Mesothelial cell of epicardium (in vitro differentiated cells): ENCODE measurements around the gene AP3B1. TPM values are rescaled to one million over a fixed set of nuclear protein-coding genes. Genes with fewer than 3 reads are reported as not detected.

Experiments used
- DNase-seq, 2 experiments: peaks; one replicate each; pipeline ENCODE4 v3.0.0; 2021; ENCODE audit warnings: low spot score in 2 of 2; ENCODE audit not compliant: unreplicated experiment in 2 of 2
- H3K27ac Mint-ChIP-seq: 2 replicates; pipeline ENCODE4 v1.8.0; 2021; ENCODE audit warnings: mixed read lengths
- H3K27me3 Mint-ChIP-seq: 2 replicates; pipeline ENCODE4 v1.8.0; 2021; ENCODE audit warnings: low read depth, mixed read lengths
- H3K36me3 Mint-ChIP-seq: 2 replicates; pipeline ENCODE4 v1.8.0; 2021; ENCODE audit warnings: mixed read lengths
- H3K4me1 Mint-ChIP-seq: 2 replicates; pipeline ENCODE4 v1.8.0; 2021; ENCODE audit warnings: mixed read lengths
- H3K4me3 Mint-ChIP-seq: 2 replicates; pipeline ENCODE4 v1.8.0; 2021; ENCODE audit warnings: mild to moderate bottlenecking, moderate library complexity, mixed read lengths
- H3K9me3 Mint-ChIP-seq: 2 replicates; pipeline ENCODE4 v1.8.0; 2021; ENCODE audit warnings: mixed read lengths
- total RNA-seq: library from RNA; stranded (reverse); gene quantifications from 3 replicates; pipeline ENCODE4 v1.2.1, GENCODE V29; 2021
- TF ChIP-seq, protein P1 (sequence below): fragments of 200-600 bp; sonication (generic); IDR thresholded peaks from one replicate; pipeline ENCODE4 v1.5.0; 2021; ENCODE audit warnings: antibody characterized with exemption; ENCODE audit not compliant: unreplicated experiment

Gene AP3B1
- total RNA-seq, 1 donor from 2014 or later = 50.6 TPM

- TF ChIP-seq, protein P1, sequence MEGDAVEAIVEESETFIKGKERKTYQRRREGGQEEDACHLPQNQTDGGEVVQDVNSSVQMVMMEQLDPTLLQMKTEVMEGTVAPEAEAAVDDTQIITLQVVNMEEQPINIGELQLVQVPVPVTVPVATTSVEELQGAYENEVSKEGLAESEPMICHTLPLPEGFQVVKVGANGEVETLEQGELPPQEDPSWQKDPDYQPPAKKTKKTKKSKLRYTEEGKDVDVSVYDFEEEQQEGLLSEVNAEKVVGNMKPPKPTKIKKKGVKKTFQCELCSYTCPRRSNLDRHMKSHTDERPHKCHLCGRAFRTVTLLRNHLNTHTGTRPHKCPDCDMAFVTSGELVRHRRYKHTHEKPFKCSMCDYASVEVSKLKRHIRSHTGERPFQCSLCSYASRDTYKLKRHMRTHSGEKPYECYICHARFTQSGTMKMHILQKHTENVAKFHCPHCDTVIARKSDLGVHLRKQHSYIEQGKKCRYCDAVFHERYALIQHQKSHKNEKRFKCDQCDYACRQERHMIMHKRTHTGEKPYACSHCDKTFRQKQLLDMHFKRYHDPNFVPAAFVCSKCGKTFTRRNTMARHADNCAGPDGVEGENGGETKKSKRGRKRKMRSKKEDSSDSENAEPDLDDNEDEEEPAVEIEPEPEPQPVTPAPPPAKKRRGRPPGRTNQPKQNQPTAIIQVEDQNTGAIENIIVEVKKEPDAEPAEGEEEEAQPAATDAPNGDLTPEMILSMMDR = no peak
- Mint-ChIP-seq H3K4me3 (no peak overlapping the region), H3K36me3 (peaks cover 2% of the 10 kb centered on the region), H3K27ac (no peak overlapping the region), H3K4me1 (peaks cover 17% of the 10 kb centered on the region), H3K9me3 (peaks cover 6% of the 10 kb centered on the region), H3K27me3 (peaks cover 64% of the 10 kb centered on the region)
- no peak for DNase-seq
Observed at GRCh38 chr5:77983482-77984199, 310.9 kb downstream of the AP3B1 start.

GRCh38 chr5:77981820-77982219 lies 312.7 kb downstream of the AP3B1 start:
- DNase-seq = no peak
- H3K36me3 Mint-ChIP-seq = no peaks in the 10 kb centered on the region
- H3K4me3 Mint-ChIP-seq = no peak overlapping the region
- peaks cover 17% of the 10 kb centered on the region for H3K4me1 Mint-ChIP-seq
- TF ChIP-seq, protein P1 = no peak
- H3K9me3 Mint-ChIP-seq = peaks cover 6% of the 10 kb centered on the region
- no peak overlapping the region for H3K27ac Mint-ChIP-seq
- peaks cover 73% of the 10 kb centered on the region for H3K27me3 Mint-ChIP-seq

GRCh38 chr5:77974576-77974975 lies 319.9 kb downstream of the AP3B1 start:
- Mint-ChIP-seq H3K36me3 (no peaks in the 10 kb centered on the region), H3K4me1 (peaks cover 14% of the 10 kb centered on the region), H3K4me3 (no peak overlapping the region), H3K27me3 (peaks cover 87% of the 10 kb centered on the region), H3K9me3 (peaks cover 4% of the 10 kb centered on the region), H3K27ac (no peak overlapping the region)
- no peak for DNase-seq
- TF ChIP-seq, protein P1 = no peak

DNA sequence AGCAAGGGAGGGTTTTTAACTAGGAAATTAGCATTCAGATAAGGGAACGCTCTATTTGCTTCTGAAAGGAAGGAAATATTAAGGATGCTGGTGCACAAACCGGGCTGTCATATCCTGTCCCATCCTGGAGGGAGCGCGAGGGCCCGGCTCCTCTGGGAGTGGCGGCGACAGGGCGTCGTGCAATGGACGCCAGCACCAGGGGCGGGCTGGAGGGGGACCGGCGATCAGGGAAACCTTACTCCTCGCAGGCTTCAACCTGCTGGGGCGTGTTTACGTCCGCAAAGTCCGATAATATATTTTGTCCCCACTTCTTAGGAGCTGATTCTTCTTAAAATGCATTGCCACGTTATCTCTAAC lies 321.3 kb downstream of the AP3B1 start:
- DNase-seq = no peak
- H3K4me1 Mint-ChIP-seq = peaks cover 14% of the 10 kb centered on the region
- TF ChIP-seq, protein P1 = no peak
- H3K27ac Mint-ChIP-seq = no peak overlapping the region
- no peaks in the 10 kb centered on the region for H3K36me3 Mint-ChIP-seq
- peaks cover 89% of the 10 kb centered on the region for H3K27me3 Mint-ChIP-seq
- H3K9me3 Mint-ChIP-seq = peaks cover 4% of the 10 kb centered on the region
- H3K4me3 Mint-ChIP-seq = peak overlapping the region; percentile 55

GRCh38 chr5:77972469-77973252 lies 321.8 kb downstream of the AP3B1 start:
- Mint-ChIP-seq H3K4me1 (peaks cover 14% of the 10 kb centered on the region), H3K27ac (no peak overlapping the region), H3K36me3 (no peaks in the 10 kb centered on the region), H3K4me3 (peak overlapping the region; percentile 55), H3K27me3 (peaks cover 90% of the 10 kb centered on the region), H3K9me3 (peaks cover 4% of the 10 kb centered on the region)
- TF ChIP-seq, protein P1 = no peak
- peak in 1 of 2 experiments; percentile 46 for DNase-seq
